ENCODE measurements around the gene DNER. TPM values are rescaled to one million over a fixed set of nuclear protein-coding genes. Genes with fewer than 3 reads are reported as not detected.

Gene DNER
- total RNA-seq, 4 donors from 2014 or later = 0.41 to 2.6 (median 1.2) TPM

- intact Hi-C loops (cut with DNase I; ENCODE audit: low total_unique reads) (loop anchor here (5.0 to 10.0 kb wide), 2 partner anchors 41 to 87 kb away; no protein-coding TSS in a partner anchor), in situ Hi-C loops (cut with MboI; ENCODE audit: low sequenced_read_pairs in 4 of 4) (no loop called here)
- no peak for TF ChIP-seq POLR2A (IDR thresholded peaks at IDR 0.05)
- TF ChIP-seq CTCF (IDR thresholded peaks at IDR 0.05 in 4 of 5, conservative IDR thresholded peaks at IDR 0.05 in 1 of 5) = no peak
- ATAC-seq (no peak), DNase-seq (no peak)
- H3K36me3 ChIP-seq = no peaks in the 10 kb centered on the region
- H3K27ac ChIP-seq = no peak overlapping the region
- H3K4me3 ChIP-seq = no peak overlapping the region
- H3K4me1 ChIP-seq = no peaks in the 10 kb centered on the region
- H3K9me3 ChIP-seq = no peaks in the 10 kb centered on the region
- H3K27me3 ChIP-seq = no peaks in the 10 kb centered on the region
Measured at GRCh38 chr2:229488232-229488631, 226.1 kb downstream of the DNER start.

- Histone ChIP-seq H3K9me3 (no peaks in the 10 kb centered on the region), H3K4me1 (no peaks in the 10 kb centered on the region), H3K36me3 (no peaks in the 10 kb centered on the region), H3K27ac (no peak overlapping the region), H3K27me3 (no peaks in the 10 kb centered on the region), H3K4me3 (no peak overlapping the region)
- no peak for ATAC-seq
- TF ChIP-seq POLR2A (IDR thresholded peaks at IDR 0.05) (no peak), CTCF (IDR thresholded peaks at IDR 0.05 in 4 of 5, conservative IDR thresholded peaks at IDR 0.05 in 1 of 5) (no peak)
- in situ Hi-C loops (cut with MboI; ENCODE audit: low sequenced_read_pairs in 4 of 4) = no loop called here
- intact Hi-C loops (cut with DNase I; ENCODE audit: low total_unique reads) = loop anchor here (5.0 to 10.0 kb wide), 2 partner anchors 39 to 88 kb away; no protein-coding TSS in a partner anchor
- DNase-seq = no peak
Measured at GRCh38 chr2:229486673-229487072, 227.7 kb downstream of the DNER start.

GRCh38 chr2:229485857-229486256 lies 228.5 kb downstream of the DNER start:
- no peaks in the 10 kb centered on the region for H3K27me3 ChIP-seq
- in situ Hi-C loops (cut with MboI; ENCODE audit: low sequenced_read_pairs in 4 of 4) = no loop called here
- H3K4me1 ChIP-seq = no peaks in the 10 kb centered on the region
- H3K4me3 ChIP-seq = no peak overlapping the region
- ATAC-seq (peak in 1 of 2 donors; percentile 49), DNase-seq (no peak)
- no peaks in the 10 kb centered on the region for H3K9me3 ChIP-seq
- TF ChIP-seq CTCF (IDR thresholded peaks at IDR 0.05 in 4 of 5, conservative IDR thresholded peaks at IDR 0.05 in 1 of 5) (no peak), POLR2A (IDR thresholded peaks at IDR 0.05) (no peak)
- intact Hi-C loops (cut with DNase I; ENCODE audit: low total_unique reads) = loop anchor here (5.0 to 10.0 kb wide), 2 partner anchors 39 to 89 kb away; no protein-coding TSS in a partner anchor
- H3K36me3 ChIP-seq = no peaks in the 10 kb centered on the region
- H3K27ac ChIP-seq = no peak overlapping the region

- Histone ChIP-seq H3K27me3 (no peaks in the 10 kb centered on the region), H3K9me3 (no peaks in the 10 kb centered on the region), H3K36me3 (no peaks in the 10 kb centered on the region), H3K27ac (no peak overlapping the region), H3K4me1 (no peaks in the 10 kb centered on the region), H3K4me3 (no peak overlapping the region)
- intact Hi-C loops (cut with DNase I; ENCODE audit: low total_unique reads) (no loop called here), in situ Hi-C loops (cut with MboI; ENCODE audit: low sequenced_read_pairs in 4 of 4) (no loop called here)
- TF ChIP-seq CTCF (IDR thresholded peaks at IDR 0.05 in 4 of 5, conservative IDR thresholded peaks at IDR 0.05 in 1 of 5) = no peak
- TF ChIP-seq POLR2A (IDR thresholded peaks at IDR 0.05) = no peak
- no peak for DNase-seq
- ATAC-seq = no peak
Measured at GRCh38 chr2:229477269-229477755, 237.0 kb downstream of the DNER start.

GRCh38 chr2:229475778-229476177 lies 238.6 kb downstream of the DNER start:
- intact Hi-C loops (cut with DNase I; ENCODE audit: low total_unique reads) = no loop called here

More at GRCh38 chr2:229475778-229476177, 238.6 kb downstream of the DNER start:
- Histone ChIP-seq H3K36me3 (no peaks in the 10 kb centered on the region), H3K4me1 (no peaks in the 10 kb centered on the region), H3K9me3 (no peaks in the 10 kb centered on the region), H3K27me3 (no peaks in the 10 kb centered on the region), H3K4me3 (no peak overlapping the region), H3K27ac (no peak overlapping the region)
- in situ Hi-C loops (cut with MboI; ENCODE audit: low sequenced_read_pairs in 4 of 4) = no loop called here
- no peak for DNase-seq
- no peak for ATAC-seq
- TF ChIP-seq CTCF (IDR thresholded peaks at IDR 0.05 in 4 of 5, conservative IDR thresholded peaks at IDR 0.05 in 1 of 5) = no peak

Data from gastrocnemius medialis (tissue), 4 donors.